Fibroblast of lung (primary cell): ENCODE data around the gene DDX19B. TPM values are rescaled to one million over a fixed set of nuclear protein-coding genes. Genes with fewer than 3 reads are reported as not detected.
"Not testable (repeated sequence)": the region's sequence is repeated elsewhere in the genome, so short reads cannot be mapped to it uniquely, and the experiment has no call there.

Experiments
- DNase-seq, 2 donors: peaks; one replicate each; pipeline versions ENCODE4 v3.0.0 to v3.0.0-alpha.2; 2010; ENCODE audit warnings: low read depth in 2 of 2
- H2AFZ ChIP-seq: 2 replicates; pipeline ENCODE4 v1.5.1; 2012; ENCODE audit warnings: low read length, control low read depth, inconsistent platforms
- H3K27ac ChIP-seq: 2 replicates; pipeline ENCODE4 v1.5.1; 2011; ENCODE audit warnings: low read length, control low read depth; ENCODE audit not compliant: insufficient read depth
- H3K27me3 ChIP-seq: 2 replicates; pipeline ENCODE4 v1.5.1; 2011; ENCODE audit warnings: mild to moderate bottlenecking, low read length; ENCODE audit not compliant: control insufficient read depth, insufficient read depth
- H3K36me3 ChIP-seq: 2 replicates; pipeline ENCODE4 v1.5.1; 2011; ENCODE audit warnings: low read length; ENCODE audit not compliant: control insufficient read depth, insufficient read depth
- H3K4me1 ChIP-seq: 2 replicates; pipeline ENCODE4 v1.5.1; 2011; ENCODE audit warnings: low read length; ENCODE audit not compliant: control insufficient read depth, insufficient read depth; ENCODE audit errors: extremely low read depth
- H3K4me2 ChIP-seq: 2 replicates; pipeline ENCODE4 v1.5.1; 2011; ENCODE audit warnings: low read length, control low read depth; ENCODE audit not compliant: insufficient read depth; ENCODE audit errors: extremely low read depth
- H3K4me3 ChIP-seq, 4 experiments: fragments of 200-600 bp in 1 of 4; sonication (generic) in 1 of 4; replicated peaks in 1 of 4; 2 replicates each; pipeline ENCODE4 v1.5.1; 2011 to 2016; ENCODE audit warnings: low read length in 4 of 4, low read depth in 3 of 4, mild to moderate bottlenecking in 3 of 4, control low read depth in 2 of 4, inconsistent platforms in 1 of 4, mixed read lengths in 1 of 4; ENCODE audit not compliant: insufficient read depth in 1 of 4; ENCODE audit errors: control extremely low read depth in 1 of 4
- H3K79me2 ChIP-seq: 2 replicates; pipeline ENCODE4 v1.5.1; 2012; ENCODE audit warnings: mild to moderate bottlenecking, low read length, inconsistent platforms; ENCODE audit not compliant: control insufficient read depth, insufficient read depth
- H3K9ac ChIP-seq: 2 replicates; pipeline ENCODE4 v1.5.1; 2011; ENCODE audit warnings: mild to moderate bottlenecking, low read length, control low read depth; ENCODE audit not compliant: insufficient read depth
- H3K9me3 ChIP-seq: 2 replicates; pipeline ENCODE4 v1.5.1; 2012; ENCODE audit warnings: low read depth, low read length; ENCODE audit not compliant: control insufficient read depth, insufficient read depth
- H4K20me1 ChIP-seq: 2 replicates; pipeline ENCODE4 v1.5.1; 2011; ENCODE audit warnings: low read length; ENCODE audit not compliant: control insufficient read depth, insufficient read depth; ENCODE audit errors: extremely low read depth
- EZH2 ChIP-seq: IDR thresholded peaks from 2 replicates; pipeline ENCODE4 v1.5.1; 2012; ENCODE audit warnings: low read length, control low read depth, mild to moderate bottlenecking; ENCODE audit errors: missing control alignments
- polyA plus RNA-seq, 2 donors: library from polyadenylated mRNA; depleted of rRNA in 1 of 2; stranded (reverse) in 1 of 2; unstranded in 1 of 2; fragments of >200 nt; gene quantifications; 2 replicates each; pipeline ENCODE4 v1.2.1, GENCODE V29; 2011 to 2012; ENCODE audit warnings: missing spikeins in 1 of 2
- total RNA-seq: library from RNA; depleted of rRNA; stranded (reverse); fragments of >200 nt; gene quantifications from 2 replicates; pipeline ENCODE4 v1.2.1, GENCODE V29; 2014
- TF ChIP-seq, protein P1 (sequence below), 2 donors: IDR thresholded peaks in 1 of 2; conservative IDR thresholded peaks in 1 of 2; 1 replicate in 1 of 2; 2 replicates in 1 of 2; pipeline ENCODE4 v1.5.1; 2011 to 2012; ENCODE audit warnings: low read length in 2 of 2, control low read depth in 1 of 2, inconsistent platforms in 1 of 2, low read depth in 1 of 2, mild to moderate bottlenecking in 1 of 2

DDX19B gene
- total and polyA plus RNA-seq, 2 donors (not counting 1 experiment from before 2014, with no cell fraction given) = 30.7 to 41.0 TPM

DNA sequence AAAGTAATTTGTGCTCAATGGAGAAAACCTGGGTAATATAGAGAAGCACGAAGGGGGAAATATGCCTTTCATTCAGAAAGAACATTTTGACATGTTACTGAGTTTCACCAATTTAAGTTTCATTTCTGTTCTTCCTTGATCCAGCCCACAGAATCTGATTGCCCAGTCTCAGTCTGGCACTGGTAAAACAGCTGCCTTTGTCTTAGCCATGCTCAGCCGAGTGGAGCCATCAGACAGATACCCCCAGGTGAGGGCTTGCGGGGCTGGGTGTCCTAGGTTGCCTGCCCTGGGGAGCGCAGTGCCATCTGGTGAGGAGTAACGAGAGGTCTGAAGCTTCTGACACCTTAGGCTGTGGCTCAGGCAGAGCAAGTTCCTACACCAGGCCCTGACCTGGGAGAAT, 65.4 kb downstream of the DDX19B start:
- Histone ChIP-seq H3K79me2 (no peaks in the 10 kb centered on the region), H2AFZ (no peak overlapping the region), H4K20me1 (no peaks in the 10 kb centered on the region), H3K36me3 (peaks cover 13% of the 10 kb centered on the region), H3K4me1 (no peaks in the 10 kb centered on the region), H3K9me3 (no peaks in the 10 kb centered on the region), H3K9ac (no peak overlapping the region), H3K4me2 (no peak overlapping the region), H3K27me3 (no peaks in the 10 kb centered on the region), H3K4me3 (no peak overlapping the region), H3K27ac (no peak overlapping the region)
- TF ChIP-seq EZH2 = no peak
- TF ChIP-seq, protein P1, sequence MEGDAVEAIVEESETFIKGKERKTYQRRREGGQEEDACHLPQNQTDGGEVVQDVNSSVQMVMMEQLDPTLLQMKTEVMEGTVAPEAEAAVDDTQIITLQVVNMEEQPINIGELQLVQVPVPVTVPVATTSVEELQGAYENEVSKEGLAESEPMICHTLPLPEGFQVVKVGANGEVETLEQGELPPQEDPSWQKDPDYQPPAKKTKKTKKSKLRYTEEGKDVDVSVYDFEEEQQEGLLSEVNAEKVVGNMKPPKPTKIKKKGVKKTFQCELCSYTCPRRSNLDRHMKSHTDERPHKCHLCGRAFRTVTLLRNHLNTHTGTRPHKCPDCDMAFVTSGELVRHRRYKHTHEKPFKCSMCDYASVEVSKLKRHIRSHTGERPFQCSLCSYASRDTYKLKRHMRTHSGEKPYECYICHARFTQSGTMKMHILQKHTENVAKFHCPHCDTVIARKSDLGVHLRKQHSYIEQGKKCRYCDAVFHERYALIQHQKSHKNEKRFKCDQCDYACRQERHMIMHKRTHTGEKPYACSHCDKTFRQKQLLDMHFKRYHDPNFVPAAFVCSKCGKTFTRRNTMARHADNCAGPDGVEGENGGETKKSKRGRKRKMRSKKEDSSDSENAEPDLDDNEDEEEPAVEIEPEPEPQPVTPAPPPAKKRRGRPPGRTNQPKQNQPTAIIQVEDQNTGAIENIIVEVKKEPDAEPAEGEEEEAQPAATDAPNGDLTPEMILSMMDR (conservative IDR thresholded peaks at IDR 0.05 in 1 of 2, IDR thresholded peaks at IDR 0.05 in 1 of 2; ENCODE audit: low read depth in 1 of 2, low read length in 2 of 2) = no peak
- DNase-seq = no peak

DNA sequence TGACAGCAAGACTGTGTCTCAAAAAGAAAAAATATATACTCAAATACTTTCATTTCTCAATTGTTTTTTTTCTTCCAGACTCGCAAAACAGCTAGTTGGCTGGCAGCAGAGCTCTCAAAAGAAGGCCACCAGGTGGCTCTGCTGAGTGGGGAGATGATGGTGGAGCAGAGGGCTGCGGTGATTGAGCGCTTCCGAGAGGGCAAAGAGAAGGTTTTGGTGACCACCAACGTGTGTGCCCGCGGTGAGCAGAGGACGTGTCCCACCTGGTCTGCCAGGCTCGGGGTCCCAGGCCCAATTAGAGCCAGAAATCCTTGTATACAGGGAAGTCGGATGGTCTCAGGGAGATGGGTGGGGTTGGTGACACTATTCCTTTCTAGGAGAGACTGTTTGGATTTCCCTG, 71.2 kb downstream of the DDX19B start:
- H3K4me2 ChIP-seq, H3K79me2 ChIP-seq, H4K20me1 ChIP-seq, H3K4me1 ChIP-seq, H3K27ac ChIP-seq, H3K9me3 ChIP-seq, H3K9ac ChIP-seq, H2AFZ ChIP-seq, H3K27me3 ChIP-seq, H3K4me3 ChIP-seq: not testable (repeated sequence)
- H3K36me3 ChIP-seq = peaks cover 11% of the 10 kb centered on the region
- peak; percentile 3 to 40 for DNase-seq
- TF ChIP-seq, protein P1 (conservative IDR thresholded peaks at IDR 0.05 in 1 of 2, IDR thresholded peaks at IDR 0.05 in 1 of 2; ENCODE audit: low read depth in 1 of 2, low read length in 2 of 2) = peak; percentile 61 to 63

DNA sequence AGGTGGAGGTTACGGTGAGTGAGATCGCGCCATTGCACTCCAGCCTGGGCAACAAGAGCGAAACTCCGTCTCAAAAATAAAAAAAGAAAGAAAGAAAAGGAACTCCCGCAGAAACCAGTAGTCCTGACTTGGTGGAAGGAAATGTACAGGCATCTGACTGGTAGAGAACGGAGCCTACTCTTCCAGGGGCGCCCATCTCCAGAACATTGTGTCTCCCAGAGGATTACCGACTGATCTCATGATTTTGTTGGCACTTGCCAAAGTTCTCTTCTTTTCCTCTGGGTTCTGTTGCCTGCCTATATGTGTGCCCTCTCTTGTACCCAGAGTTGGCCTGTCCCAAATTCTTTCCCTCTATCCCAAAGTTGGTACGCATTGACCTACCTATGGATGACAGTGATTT, 71.9 kb downstream of the DDX19B start:
- H3K27ac ChIP-seq = no peak overlapping the region
- DNase-seq = no peak
- H3K79me2 ChIP-seq = no peaks in the 10 kb centered on the region
- H3K9ac ChIP-seq = no peak overlapping the region
- TF ChIP-seq, protein P1 (conservative IDR thresholded peaks at IDR 0.05 in 1 of 2, IDR thresholded peaks at IDR 0.05 in 1 of 2; ENCODE audit: low read depth in 1 of 2, low read length in 2 of 2) = no peak
- no peak for TF ChIP-seq EZH2
- H3K27me3 ChIP-seq = no peaks in the 10 kb centered on the region
- no peak overlapping the region for H3K4me2 ChIP-seq
- no peaks in the 10 kb centered on the region for H3K9me3 ChIP-seq
- H3K4me3 ChIP-seq = no peak overlapping the region
- no peaks in the 10 kb centered on the region for H3K4me1 ChIP-seq
- no peak overlapping the region for H2AFZ ChIP-seq
- H4K20me1 ChIP-seq = no peaks in the 10 kb centered on the region
- peaks cover 9% of the 10 kb centered on the region for H3K36me3 ChIP-seq
